22Rv1 (cell line): ENCODE measurements around the gene GPR108.

Experiments used
- CTCF ChIP-seq: fragments of 450-650 bp; IDR thresholded peaks from 2 replicates; pipeline ENCODE4 v1.5.1; 2017; ENCODE audit warnings: mild to moderate bottlenecking
- ZFX ChIP-seq: fragments of 450-650 bp; IDR thresholded peaks from 2 replicates; pipeline ENCODE4 v1.6.1; 2017; ENCODE audit warnings: antibody characterized with exemption, borderline replicate concordance

- no peak for TF ChIP-seq CTCF
- no peak for TF ChIP-seq ZFX
Measured at GRCh38 chr19:6754136-6754535, 16.8 kb upstream of the GPR108 start.
